ENCODE results near the gene LACRT. TPM values are rescaled to one million over a fixed set of nuclear protein-coding genes. Genes with fewer than 3 reads are reported as not detected.

The LACRT gene
- total RNA-seq, 1 experiment from 2014 or later = not detected

DNA sequence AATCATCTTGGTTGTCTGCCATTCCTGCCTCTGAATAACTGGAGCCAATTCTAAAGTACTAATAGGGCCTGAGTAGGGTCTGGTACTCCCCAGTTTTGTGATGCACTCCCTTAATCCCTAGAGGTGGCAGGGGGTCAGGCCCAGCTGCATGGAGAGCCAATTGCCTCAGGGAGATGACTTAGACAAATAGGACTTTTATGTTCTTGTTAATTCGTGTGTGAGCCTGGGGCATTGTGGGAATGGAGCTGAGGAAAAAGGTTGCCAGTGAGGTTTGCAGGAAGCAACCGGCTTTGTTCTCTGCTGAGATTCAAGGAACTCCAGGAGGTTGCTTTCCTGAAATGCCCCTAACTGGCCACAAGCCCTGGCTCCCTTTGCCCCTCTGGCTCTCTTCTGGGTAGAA, 20.2 kb upstream of the LACRT start:
- H3K36me3 Mint-ChIP-seq = no peaks in the 10 kb centered on the region
- H3K27me3 Mint-ChIP-seq (ENCODE audit: low read depth) = peaks cover 15% of the 10 kb centered on the region
- ChIA-PET CTCF (interaction anchor here (0.9 to 1.8 kb wide), 4 partner anchors 9 to 128 kb away, joined by 3 to 8 read pairs (median 6); no protein-coding TSS in a partner anchor), POLR2A (no interaction called here)
- TF ChIP-seq ZNF232 (CRISPR knock-in tag; IDR thresholded peaks at IDR 0.05) = no peak
- TF ChIP-seq, protein P1, sequence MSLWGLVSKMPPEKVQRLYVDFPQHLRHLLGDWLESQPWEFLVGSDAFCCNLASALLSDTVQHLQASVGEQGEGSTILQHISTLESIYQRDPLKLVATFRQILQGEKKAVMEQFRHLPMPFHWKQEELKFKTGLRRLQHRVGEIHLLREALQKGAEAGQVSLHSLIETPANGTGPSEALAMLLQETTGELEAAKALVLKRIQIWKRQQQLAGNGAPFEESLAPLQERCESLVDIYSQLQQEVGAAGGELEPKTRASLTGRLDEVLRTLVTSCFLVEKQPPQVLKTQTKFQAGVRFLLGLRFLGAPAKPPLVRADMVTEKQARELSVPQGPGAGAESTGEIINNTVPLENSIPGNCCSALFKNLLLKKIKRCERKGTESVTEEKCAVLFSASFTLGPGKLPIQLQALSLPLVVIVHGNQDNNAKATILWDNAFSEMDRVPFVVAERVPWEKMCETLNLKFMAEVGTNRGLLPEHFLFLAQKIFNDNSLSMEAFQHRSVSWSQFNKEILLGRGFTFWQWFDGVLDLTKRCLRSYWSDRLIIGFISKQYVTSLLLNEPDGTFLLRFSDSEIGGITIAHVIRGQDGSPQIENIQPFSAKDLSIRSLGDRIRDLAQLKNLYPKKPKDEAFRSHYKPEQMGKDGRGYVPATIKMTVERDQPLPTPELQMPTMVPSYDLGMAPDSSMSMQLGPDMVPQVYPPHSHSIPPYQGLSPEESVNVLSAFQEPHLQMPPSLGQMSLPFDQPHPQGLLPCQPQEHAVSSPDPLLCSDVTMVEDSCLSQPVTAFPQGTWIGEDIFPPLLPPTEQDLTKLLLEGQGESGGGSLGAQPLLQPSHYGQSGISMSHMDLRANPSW (CRISPR knock-in tag; conservative IDR thresholded peaks at IDR 0.05; ENCODE audit: low read depth) = no peak
- no peak for TF ChIP-seq NFATC4 (CRISPR knock-in tag; IDR thresholded peaks at IDR 0.05)
- no peak for TF ChIP-seq MXD4 (CRISPR knock-in tag; IDR thresholded peaks at IDR 0.05; ENCODE audit: borderline replicate concordance)
- TF ChIP-seq, protein P2, sequence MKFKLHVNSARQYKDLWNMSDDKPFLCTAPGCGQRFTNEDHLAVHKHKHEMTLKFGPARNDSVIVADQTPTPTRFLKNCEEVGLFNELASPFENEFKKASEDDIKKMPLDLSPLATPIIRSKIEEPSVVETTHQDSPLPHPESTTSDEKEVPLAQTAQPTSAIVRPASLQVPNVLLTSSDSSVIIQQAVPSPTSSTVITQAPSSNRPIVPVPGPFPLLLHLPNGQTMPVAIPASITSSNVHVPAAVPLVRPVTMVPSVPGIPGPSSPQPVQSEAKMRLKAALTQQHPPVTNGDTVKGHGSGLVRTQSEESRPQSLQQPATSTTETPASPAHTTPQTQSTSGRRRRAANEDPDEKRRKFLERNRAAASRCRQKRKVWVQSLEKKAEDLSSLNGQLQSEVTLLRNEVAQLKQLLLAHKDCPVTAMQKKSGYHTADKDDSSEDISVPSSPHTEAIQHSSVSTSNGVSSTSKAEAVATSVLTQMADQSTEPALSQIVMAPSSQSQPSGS (CRISPR knock-in tag; IDR thresholded peaks at IDR 0.05; ENCODE audit: borderline replicate concordance, low read depth) = no peak
- TF ChIP-seq RORB (CRISPR knock-in tag; IDR thresholded peaks at IDR 0.05) = no peak
- TF ChIP-seq FOXP1 (CRISPR knock-in tag; IDR thresholded peaks at IDR 0.05; ENCODE audit: borderline replicate concordance) = no peak
- TF ChIP-seq, protein P3, sequence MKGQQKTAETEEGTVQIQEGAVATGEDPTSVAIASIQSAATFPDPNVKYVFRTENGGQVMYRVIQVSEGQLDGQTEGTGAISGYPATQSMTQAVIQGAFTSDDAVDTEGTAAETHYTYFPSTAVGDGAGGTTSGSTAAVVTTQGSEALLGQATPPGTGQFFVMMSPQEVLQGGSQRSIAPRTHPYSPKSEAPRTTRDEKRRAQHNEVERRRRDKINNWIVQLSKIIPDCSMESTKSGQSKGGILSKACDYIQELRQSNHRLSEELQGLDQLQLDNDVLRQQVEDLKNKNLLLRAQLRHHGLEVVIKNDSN (CRISPR knock-in tag; IDR thresholded peaks at IDR 0.05) = no peak
- TF ChIP-seq PRRX2 (CRISPR knock-in tag; IDR thresholded peaks at IDR 0.05) = no peak
- TF ChIP-seq NFYB (CRISPR knock-in tag; conservative IDR thresholded peaks at IDR 0.05; ENCODE audit: low read depth) = no peak
- no peak for TF ChIP-seq GTF2I (CRISPR knock-in tag; conservative IDR thresholded peaks at IDR 0.05)
- no peak for TF ChIP-seq JAZF1 (CRISPR knock-in tag; IDR thresholded peaks at IDR 0.05)
- TF ChIP-seq ZNF396 (CRISPR knock-in tag; IDR thresholded peaks at IDR 0.05; ENCODE audit: borderline replicate concordance) = no peak
- no peak for TF ChIP-seq ZNF317 (CRISPR knock-in tag; IDR thresholded peaks at IDR 0.05; ENCODE audit: borderline replicate concordance, low read depth)
- TF ChIP-seq, protein P4, sequence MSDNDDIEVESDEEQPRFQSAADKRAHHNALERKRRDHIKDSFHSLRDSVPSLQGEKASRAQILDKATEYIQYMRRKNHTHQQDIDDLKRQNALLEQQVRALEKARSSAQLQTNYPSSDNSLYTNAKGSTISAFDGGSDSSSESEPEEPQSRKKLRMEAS (CRISPR knock-in tag; IDR thresholded peaks at IDR 0.05) = no peak
- TF ChIP-seq, protein P5, sequence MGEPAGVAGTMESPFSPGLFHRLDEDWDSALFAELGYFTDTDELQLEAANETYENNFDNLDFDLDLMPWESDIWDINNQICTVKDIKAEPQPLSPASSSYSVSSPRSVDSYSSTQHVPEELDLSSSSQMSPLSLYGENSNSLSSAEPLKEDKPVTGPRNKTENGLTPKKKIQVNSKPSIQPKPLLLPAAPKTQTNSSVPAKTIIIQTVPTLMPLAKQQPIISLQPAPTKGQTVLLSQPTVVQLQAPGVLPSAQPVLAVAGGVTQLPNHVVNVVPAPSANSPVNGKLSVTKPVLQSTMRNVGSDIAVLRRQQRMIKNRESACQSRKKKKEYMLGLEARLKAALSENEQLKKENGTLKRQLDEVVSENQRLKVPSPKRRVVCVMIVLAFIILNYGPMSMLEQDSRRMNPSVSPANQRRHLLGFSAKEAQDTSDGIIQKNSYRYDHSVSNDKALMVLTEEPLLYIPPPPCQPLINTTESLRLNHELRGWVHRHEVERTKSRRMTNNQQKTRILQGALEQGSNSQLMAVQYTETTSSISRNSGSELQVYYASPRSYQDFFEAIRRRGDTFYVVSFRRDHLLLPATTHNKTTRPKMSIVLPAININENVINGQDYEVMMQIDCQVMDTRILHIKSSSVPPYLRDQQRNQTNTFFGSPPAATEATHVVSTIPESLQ (CRISPR knock-in tag; IDR thresholded peaks at IDR 0.05) = no peak
- TF ChIP-seq, protein P6, sequence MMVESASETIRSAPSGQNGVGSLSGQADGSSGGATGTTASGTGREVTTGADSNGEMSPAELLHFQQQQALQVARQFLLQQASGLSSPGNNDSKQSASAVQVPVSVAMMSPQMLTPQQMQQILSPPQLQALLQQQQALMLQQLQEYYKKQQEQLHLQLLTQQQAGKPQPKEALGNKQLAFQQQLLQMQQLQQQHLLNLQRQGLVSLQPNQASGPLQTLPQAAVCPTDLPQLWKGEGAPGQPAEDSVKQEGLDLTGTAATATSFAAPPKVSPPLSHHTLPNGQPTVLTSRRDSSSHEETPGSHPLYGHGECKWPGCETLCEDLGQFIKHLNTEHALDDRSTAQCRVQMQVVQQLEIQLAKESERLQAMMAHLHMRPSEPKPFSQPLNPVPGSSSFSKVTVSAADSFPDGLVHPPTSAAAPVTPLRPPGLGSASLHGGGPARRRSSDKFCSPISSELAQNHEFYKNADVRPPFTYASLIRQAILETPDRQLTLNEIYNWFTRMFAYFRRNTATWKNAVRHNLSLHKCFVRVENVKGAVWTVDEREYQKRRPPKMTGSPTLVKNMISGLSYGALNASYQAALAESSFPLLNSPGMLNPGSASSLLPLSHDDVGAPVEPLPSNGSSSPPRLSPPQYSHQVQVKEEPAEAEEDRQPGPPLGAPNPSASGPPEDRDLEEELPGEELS (CRISPR knock-in tag; IDR thresholded peaks at IDR 0.05) = no peak
- TF ChIP-seq, protein P7, sequence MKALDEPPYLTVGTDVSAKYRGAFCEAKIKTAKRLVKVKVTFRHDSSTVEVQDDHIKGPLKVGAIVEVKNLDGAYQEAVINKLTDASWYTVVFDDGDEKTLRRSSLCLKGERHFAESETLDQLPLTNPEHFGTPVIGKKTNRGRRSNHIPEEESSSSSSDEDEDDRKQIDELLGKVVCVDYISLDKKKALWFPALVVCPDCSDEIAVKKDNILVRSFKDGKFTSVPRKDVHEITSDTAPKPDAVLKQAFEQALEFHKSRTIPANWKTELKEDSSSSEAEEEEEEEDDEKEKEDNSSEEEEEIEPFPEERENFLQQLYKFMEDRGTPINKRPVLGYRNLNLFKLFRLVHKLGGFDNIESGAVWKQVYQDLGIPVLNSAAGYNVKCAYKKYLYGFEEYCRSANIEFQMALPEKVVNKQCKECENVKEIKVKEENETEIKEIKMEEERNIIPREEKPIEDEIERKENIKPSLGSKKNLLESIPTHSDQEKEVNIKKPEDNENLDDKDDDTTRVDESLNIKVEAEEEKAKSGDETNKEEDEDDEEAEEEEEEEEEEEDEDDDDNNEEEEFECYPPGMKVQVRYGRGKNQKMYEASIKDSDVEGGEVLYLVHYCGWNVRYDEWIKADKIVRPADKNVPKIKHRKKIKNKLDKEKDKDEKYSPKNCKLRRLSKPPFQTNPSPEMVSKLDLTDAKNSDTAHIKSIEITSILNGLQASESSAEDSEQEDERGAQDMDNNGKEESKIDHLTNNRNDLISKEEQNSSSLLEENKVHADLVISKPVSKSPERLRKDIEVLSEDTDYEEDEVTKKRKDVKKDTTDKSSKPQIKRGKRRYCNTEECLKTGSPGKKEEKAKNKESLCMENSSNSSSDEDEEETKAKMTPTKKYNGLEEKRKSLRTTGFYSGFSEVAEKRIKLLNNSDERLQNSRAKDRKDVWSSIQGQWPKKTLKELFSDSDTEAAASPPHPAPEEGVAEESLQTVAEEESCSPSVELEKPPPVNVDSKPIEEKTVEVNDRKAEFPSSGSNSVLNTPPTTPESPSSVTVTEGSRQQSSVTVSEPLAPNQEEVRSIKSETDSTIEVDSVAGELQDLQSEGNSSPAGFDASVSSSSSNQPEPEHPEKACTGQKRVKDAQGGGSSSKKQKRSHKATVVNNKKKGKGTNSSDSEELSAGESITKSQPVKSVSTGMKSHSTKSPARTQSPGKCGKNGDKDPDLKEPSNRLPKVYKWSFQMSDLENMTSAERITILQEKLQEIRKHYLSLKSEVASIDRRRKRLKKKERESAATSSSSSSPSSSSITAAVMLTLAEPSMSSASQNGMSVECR (CRISPR knock-in tag; IDR thresholded peaks at IDR 0.05; ENCODE audit: borderline replicate concordance) = no peak
- ATAC-seq = no peak; the same call in none of the 2 replicates
- H3K27ac Mint-ChIP-seq = no peak overlapping the region
- H3K9me3 Mint-ChIP-seq = no peaks in the 10 kb centered on the region
- peaks cover 16% of the 10 kb centered on the region for H3K4me1 Mint-ChIP-seq
- H3K4me3 Mint-ChIP-seq = no peak overlapping the region
- no peak for DNase-seq (ENCODE audit: low spot score)

Measured in WTC11 (cell line).